B cell (primary cell): ENCODE measurements around the gene TRIB2. TPM values are rescaled to one million over a fixed set of nuclear protein-coding genes. Genes with fewer than 3 reads are reported as not detected.
A peak's percentile ranks its signal among the peaks of the same experiment; 100 is the strongest.

ENCODE experiments used
- ATAC-seq: fragments of 200-7000 bp; cut with Tn5 transposase; one replicate; pipeline ENCODE4 v1.10.0; 2021; ENCODE audit warnings: low read depth, mild to moderate bottlenecking, moderate number of reproducible peaks, moderate library complexity
- CTCF ChIA-PET: fragments of 350-600 bp; sonication (Branson Sonifier 250); formaldehyde crosslinking; loops from one replicate; lab custom pipeline; 2021; ENCODE audit warnings: antibody characterized with exemption, inconsistent platforms; lab: Charles Lee
- POLR2A ChIA-PET: fragments of 350-600 bp; sonication (Branson Sonifier 250); formaldehyde crosslinking; loops from one replicate; lab custom pipeline; 2021; ENCODE audit warnings: antibody characterized with exemption; lab: Charles Lee
- DNase-seq: peaks from one replicate; pipeline ENCODE4 v3.0.0; 2013
- H2AFZ ChIP-seq: 2 replicates; pipeline ENCODE4 v1.6.1; 2012; ENCODE audit warnings: mild to moderate bottlenecking, low read depth, low read length; ENCODE audit not compliant: insufficient read depth, poor library complexity, severe bottlenecking
- H3K27ac ChIP-seq, 2 donors: 1 replicate in 1 of 2; 2 replicates in 1 of 2; pipeline ENCODE4 v1.5.1; 2012 to 2013; ENCODE audit warnings: low read length in 2 of 2, mild to moderate bottlenecking in 2 of 2, moderate library complexity in 1 of 2
- H3K27me3 ChIP-seq, 4 experiments: fragments of 200-600 bp in 1 of 4; sonication (generic) in 1 of 4; replicated peaks in 1 of 4; 1 replicate in 2 of 4; 2 replicates in 2 of 4; pipeline versions ENCODE4 v1.6.1 to v1.7.0; 2013 to 2016; ENCODE audit warnings: low read length in 3 of 4, mild to moderate bottlenecking in 2 of 4, mixed read lengths in 1 of 4, moderate library complexity in 1 of 4; ENCODE audit not compliant: insufficient read depth in 4 of 4, control insufficient read depth in 3 of 4; ENCODE audit errors: control extremely low read depth in 1 of 4
- H3K36me3 ChIP-seq, 2 experiments: replicated peaks in 1 of 2; 1 replicate in 1 of 2; 2 replicates in 1 of 2; pipeline versions ENCODE4 v1.6.1 to v1.7.1; 2013; ENCODE audit warnings: low read length in 1 of 2; ENCODE audit not compliant: insufficient read depth in 2 of 2, control insufficient read depth in 1 of 2; ENCODE audit errors: control extremely low read depth in 1 of 2, extremely low read depth in 1 of 2
- H3K4me1 ChIP-seq, 2 donors: fragments of 200-600 bp in 1 of 2; sonication (generic) in 1 of 2; 1 replicate in 1 of 2; 2 replicates in 1 of 2; pipeline versions ENCODE4 v1.5.1 to v1.6.1; 2013 to 2017; ENCODE audit warnings: low read length in 2 of 2; ENCODE audit not compliant: control insufficient read depth in 2 of 2, insufficient read depth in 2 of 2
- H3K4me2 ChIP-seq: replicated peaks from 2 replicates; pipeline ENCODE3; 2012; ENCODE audit warnings: mild to moderate bottlenecking, low read depth, low read length; ENCODE audit not compliant: poor library complexity, severe bottlenecking
- H3K4me3 ChIP-seq, 5 experiments: fragments of 200-600 bp in 1 of 5; sonication (generic) in 1 of 5; 1 replicate in 3 of 5; 2 replicates in 2 of 5; pipeline versions ENCODE4 v1.5.1 to v1.7.0; 2011 to 2016; ENCODE audit warnings: low read length in 4 of 5, mild to moderate bottlenecking in 4 of 5, low read depth in 2 of 5, control low read depth in 1 of 5, moderate library complexity in 1 of 5; ENCODE audit not compliant: insufficient read depth in 1 of 5; ENCODE audit errors: control extremely low read depth in 1 of 5, extremely low read depth in 1 of 5
- H3K79me2 ChIP-seq: fragments of 200-600 bp; sonication (generic); one replicate; pipeline ENCODE4 v1.6.0; 2016; ENCODE audit warnings: low read length; ENCODE audit not compliant: control insufficient read depth, insufficient read depth
- H3K9ac ChIP-seq: fragments of 200-600 bp; sonication (generic); 2 replicates; pipeline ENCODE4 v1.6.1; 2017; ENCODE audit warnings: mild to moderate bottlenecking, low read length, moderate library complexity
- H3K9me3 ChIP-seq, 3 donors: one replicate each; pipeline versions ENCODE4 v1.6.1 to v1.7.1; 2013; ENCODE audit warnings: low read length in 2 of 3; ENCODE audit not compliant: control insufficient read depth in 2 of 3, insufficient read depth in 1 of 3; ENCODE audit errors: control extremely low read depth in 1 of 3
- H4K20me1 ChIP-seq: 2 replicates; pipeline ENCODE4 v1.6.0; 2012; ENCODE audit warnings: mild to moderate bottlenecking, low read length; ENCODE audit not compliant: insufficient read depth, control insufficient read depth, poor library complexity, severe bottlenecking
- H3K27ac Mint-ChIP-seq: one replicate; pipeline ENCODE4 v1.8.0; 2021; ENCODE audit warnings: mixed read lengths
- H3K27me3 Mint-ChIP-seq: one replicate; pipeline ENCODE4 v1.8.0; 2021; ENCODE audit warnings: mixed read lengths
- H3K4me1 Mint-ChIP-seq: one replicate; pipeline ENCODE4 v1.8.0; 2021; ENCODE audit warnings: mixed read lengths
- H3K4me3 Mint-ChIP-seq: one replicate; pipeline ENCODE4 v1.8.0; 2021; ENCODE audit warnings: mixed read lengths
- H3K9me3 Mint-ChIP-seq: one replicate; pipeline ENCODE4 v1.8.0; 2022; ENCODE audit warnings: mixed read lengths; ENCODE audit not compliant: insufficient read depth
- CTCF ChIP-seq: fragments of 200-600 bp; IDR thresholded peaks from one replicate; pipeline ENCODE4 v1.8.0; 2022; ENCODE audit warnings: antibody characterized with exemption, mild to moderate bottlenecking
- EZH2 ChIP-seq: IDR thresholded peaks from 2 replicates; pipeline ENCODE4 v1.6.1; 2012; ENCODE audit warnings: borderline replicate concordance, low read depth, mild to moderate bottlenecking, moderate library complexity, low read length; ENCODE audit not compliant: insufficient read depth, poor library complexity, severe bottlenecking
- WGBS: methylation state at CpG from one replicate; pipeline ENCODE4 v1.1.5; 2013; ENCODE audit warnings: missing lambda C conversion rate; ENCODE audit not compliant: insufficient coverage; 5-methylcytosine and 5-hydroxymethylcytosine counted together
- intact Hi-C: fragments of 100-400 bp; cut with micrococcal nuclease; formaldehyde crosslinking; loops from one replicate; pipeline ENCODE4 v1.10.0; 2022
- polyA minus RNA-seq: library from RNA; depleted of rRNA, polyadenylated mRNA; stranded (reverse); fragments of >200 nt; gene quantifications from 2 replicates; pipeline ENCODE4 v1.2.3, GENCODE V29; 2012
- polyA plus RNA-seq: library from polyadenylated mRNA; depleted of rRNA; stranded (reverse); fragments of >200 nt; gene quantifications from 2 replicates; pipeline ENCODE4 v1.2.3, GENCODE V29; 2012
- total RNA-seq, 2 donors: library from RNA; stranded (reverse); fragments of 120-200 nt in 1 of 2; gene quantifications; 1 replicate in 1 of 2; 2 replicates in 1 of 2; pipeline versions ENCODE4 v1.2.3 to v1.2.4, GENCODE V29; 2013 to 2022

Gene TRIB2
- total RNA-seq, result 35.0 and 36.3 TPM in 2 replicates
- total RNA-seq (2013), result 97.7 TPM
- polyA plus RNA-seq, result 117 and 173 TPM in 2 replicates
- polyA minus RNA-seq, result 189 and 208 TPM in 2 replicates

GRCh38 chr2:12716282-12717190, at the start of gene TRIB2:
TRIB2 (plus strand) TSS chr2:12716936; CDS start chr2:12718308, 1,372 bp downstream.
- intact Hi-C loops, result loop anchor here (1.0 to 10.0 kb wide), 17 partner anchors 12 to 1904 kb away; partner anchors contain the start of genes E2F6, LPIN1, PDIA6 and ROCK2
- Mint-ChIP-seq H3K27ac (peak within 1 kb of the TSS; percentile 92), H3K4me3 (peak within 1 kb of the TSS; percentile 93), H3K4me1 (peaks cover 47% of the 10 kb centered on the region), H3K9me3 (no peaks in the 10 kb centered on the region), H3K27me3 (no peaks in the 10 kb centered on the region)
- Histone ChIP-seq H4K20me1 (peaks cover 21% of the 10 kb centered on the region), H3K79me2 (peaks cover 46% of the 10 kb centered on the region), H3K27ac (peak within 1 kb of the TSS; percentile 79 to 89), H3K36me3 (no peaks in the 10 kb centered on the region), H3K4me2 (peak within 1 kb of the TSS; percentile 97), H3K9ac (peak within 1 kb of the TSS; percentile 92), H3K9me3 (no peaks in the 10 kb centered on the region), H2AFZ (peak within 1 kb of the TSS; percentile 99), H3K4me1 (peaks cover 31 to 36% of the 10 kb centered on the region in 2 donors), H3K4me3 (peak within 1 kb of the TSS; percentile 79 to 99 (median 93)), H3K27me3 (no peaks in the 10 kb centered on the region)
- DNase-seq, result peak; percentile 94
- WGBS, result 1% methylated on average over 61 of the region's 90 CpGs
- no peak for TF ChIP-seq EZH2
- TF ChIP-seq CTCF, result peak; percentile 63
- ChIA-PET CTCF (interaction anchor here (0.7 to 4.5 kb wide), 58 partner anchors 9 to 1024 kb away, joined by 3 to 71 read pairs (median 4); no protein-coding TSS in a partner anchor), POLR2A (interaction anchor here (0.6 to 4.1 kb wide), 9 partner anchors 9 to 970 kb away, joined by 3 to 24 read pairs (median 4); partner anchors contain the start of gene LPIN1)
- ATAC-seq, result peak; percentile 83
